HG03045 (cell line): ENCODE measurements around the gene TTLL11.

Source experiments
- ATAC-seq: cut with Tn5 transposase; IDR thresholded peaks from one replicate; pipeline ENCODE4 v1.9.1; 2021; ENCODE audit warnings: mild to moderate bottlenecking, moderate library complexity; ENCODE audit not compliant: unreplicated experiment

Gene TTLL11

DNA sequence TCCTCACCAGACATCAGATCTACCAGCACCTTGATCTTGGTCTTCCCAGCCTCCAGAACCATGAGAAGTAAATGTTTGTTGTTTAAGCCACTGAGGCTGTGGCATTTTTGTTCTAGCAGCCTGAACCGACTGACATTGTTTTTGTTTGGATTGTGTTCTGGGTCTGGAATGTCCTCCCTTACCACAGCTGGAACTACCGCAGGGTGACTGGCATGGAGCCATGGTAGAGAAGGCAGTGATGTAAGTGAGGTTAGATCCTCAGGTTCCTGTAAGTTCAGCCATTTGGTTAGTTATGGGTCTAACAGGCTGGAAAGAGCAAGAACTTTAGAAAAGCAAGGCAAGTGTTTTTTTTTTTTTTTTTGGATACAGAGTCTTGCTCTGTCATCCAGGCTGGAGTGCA, 232.4 kb downstream of the TTLL11 start:
- no peak for ATAC-seq

DNA sequence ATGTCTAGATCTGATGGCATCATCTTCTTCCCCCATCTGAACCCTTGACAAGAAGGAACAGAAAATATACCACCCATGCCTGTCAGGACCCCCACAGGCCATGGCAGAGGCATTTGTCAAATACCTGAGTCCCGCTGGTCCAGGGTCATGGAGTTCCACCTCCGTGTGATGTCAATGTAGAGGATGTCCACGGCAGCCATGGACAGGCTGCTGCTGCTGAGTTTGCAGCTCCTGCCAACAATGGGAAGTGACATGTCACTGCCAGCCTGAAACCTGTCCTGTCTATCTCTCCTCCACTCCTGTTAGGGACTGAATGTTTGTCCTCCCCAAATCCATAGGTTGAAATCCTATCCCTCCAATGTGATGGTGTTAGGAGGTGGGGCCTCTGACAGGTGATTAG, 232.9 kb downstream of the TTLL11 start:
- no peak for ATAC-seq

- ATAC-seq, result no peak
Measured at GRCh38 chr9:121859646-121860045, 233.5 kb downstream of the TTLL11 start.

DNA sequence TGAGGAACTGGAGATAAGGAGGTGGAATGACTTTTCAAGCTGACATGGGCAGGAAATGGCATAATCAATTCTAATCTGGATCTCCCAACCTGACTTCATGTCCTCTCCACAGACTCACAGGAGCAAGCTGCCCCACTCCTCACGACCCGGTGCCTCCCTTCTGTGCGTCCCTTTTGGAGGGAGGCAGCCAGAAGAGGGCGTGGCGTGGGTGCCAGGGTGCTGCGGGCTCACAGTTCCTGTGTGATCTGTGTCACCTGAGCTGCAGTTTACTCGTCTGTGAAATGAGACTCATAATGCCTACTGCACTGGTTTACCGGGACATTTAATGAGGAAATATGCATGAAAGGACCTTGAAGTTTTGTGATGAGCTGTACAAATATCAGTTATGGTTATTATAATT, 234.3 kb downstream of the TTLL11 start:
- ATAC-seq, result no peak

DNA sequence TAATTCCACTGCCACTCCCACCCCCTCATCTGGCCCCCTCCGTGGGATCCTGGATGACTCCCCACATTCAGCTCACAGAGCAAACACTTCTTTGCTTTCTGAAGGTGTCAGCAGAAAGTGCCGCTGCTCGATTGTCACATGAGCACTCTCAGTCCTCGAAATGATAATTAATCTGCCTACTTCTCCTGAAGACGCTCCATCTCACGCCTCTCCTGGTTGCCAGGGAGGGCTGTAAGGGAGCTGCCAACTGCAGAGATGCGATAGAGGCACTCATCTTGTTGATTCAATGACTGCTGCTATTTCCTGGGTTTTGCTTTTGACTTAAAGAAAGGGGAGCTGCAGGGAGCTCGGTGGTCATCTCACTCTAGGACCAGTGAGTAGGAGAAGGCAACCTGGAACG, 235.2 kb downstream of the TTLL11 start:
- no peak for ATAC-seq

DNA sequence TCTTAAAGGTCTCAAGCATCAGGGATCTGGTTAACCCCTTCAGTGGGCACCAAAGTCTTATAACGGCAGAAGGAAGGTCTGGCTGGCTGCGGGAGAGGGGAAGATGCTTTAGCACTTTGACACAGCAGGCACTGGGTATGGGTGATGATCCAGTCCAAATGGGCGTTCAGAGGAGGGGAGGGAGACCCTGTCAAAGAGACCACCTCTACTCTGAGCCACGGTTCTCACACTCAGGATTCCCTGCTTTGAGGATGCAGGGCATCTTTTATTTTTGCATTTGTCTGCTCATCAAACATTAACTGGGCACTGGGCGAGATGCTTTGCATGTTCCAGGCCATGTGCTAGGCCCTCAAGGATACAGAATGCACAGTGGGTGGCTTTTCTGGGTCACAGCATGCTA, 237.6 kb downstream of the TTLL11 start:
- no peak for ATAC-seq

- ATAC-seq, result no peak
Measured at GRCh38 chr9:121853617-121854395, 239.3 kb downstream of the TTLL11 start.

DNA sequence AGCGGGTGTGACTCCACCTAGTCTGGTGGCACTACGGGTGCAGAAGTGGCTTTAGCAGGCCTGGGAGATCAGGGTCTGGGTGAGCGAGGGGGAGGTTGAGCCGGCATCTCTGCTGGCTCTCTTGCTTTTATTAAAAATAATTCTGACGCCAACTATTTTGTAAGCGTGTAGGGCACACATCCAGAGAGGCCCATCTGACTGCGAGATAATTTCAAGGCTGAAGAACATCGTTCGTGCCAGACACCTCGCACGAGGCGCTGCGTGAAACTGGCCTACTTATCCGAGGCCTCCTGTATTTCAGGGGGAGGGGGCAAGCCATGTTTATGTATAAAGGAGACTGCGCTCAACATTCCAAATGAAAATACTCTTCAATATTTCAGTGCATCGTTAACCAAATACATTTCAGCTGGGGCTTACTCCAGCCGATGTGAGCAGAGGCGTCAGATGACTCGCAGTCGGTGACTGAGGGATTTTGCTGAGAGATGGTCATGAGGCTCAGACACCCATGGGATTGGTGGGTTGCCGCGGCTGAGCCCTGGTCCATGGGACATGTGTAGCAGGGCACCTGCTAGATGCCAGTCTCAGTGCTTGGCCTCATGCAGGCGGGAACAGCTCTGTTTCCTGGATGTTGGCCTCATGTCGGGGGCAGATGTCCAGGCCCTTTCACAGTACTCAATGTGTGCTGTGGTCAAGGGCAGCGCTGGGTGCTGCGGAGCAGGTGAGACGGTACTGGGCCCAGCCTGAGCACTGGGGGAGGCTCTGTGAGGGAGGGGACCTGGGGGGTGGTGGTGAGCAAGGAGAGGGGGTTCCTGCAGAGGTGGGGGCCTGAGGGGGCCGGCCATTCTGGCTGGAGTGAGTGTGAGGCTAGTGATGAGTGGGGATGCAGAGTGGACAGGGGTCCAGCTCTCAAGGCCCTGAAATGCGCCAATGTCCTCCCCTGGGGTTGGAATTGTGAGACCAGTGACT, 240.2 kb downstream of the TTLL11 start:
- no peak for ATAC-seq

- ATAC-seq, result no peak
Measured at GRCh38 chr9:121852241-121852640, 240.9 kb downstream of the TTLL11 start.

DNA sequence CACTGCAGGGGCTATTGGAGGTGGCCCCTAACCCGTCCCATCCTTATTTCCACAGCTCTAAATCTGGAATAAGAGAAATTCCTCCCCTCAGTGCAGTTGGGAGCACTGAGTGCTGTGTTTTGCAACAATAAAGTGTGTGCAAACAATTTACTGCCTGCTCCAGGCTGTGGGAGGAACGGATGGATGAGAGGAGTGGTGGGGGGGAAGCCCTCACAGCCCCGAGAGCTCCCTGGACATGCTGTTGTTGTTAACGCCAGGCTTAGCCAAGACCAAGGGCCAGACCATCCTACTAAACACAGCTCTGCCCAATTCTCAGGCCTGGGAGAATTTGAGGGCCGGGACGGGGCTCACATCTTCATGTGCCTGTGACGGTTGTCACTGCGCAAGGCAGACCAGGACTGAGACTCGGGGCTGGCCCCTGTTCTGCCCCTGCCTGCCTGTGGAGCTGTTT, 241.4 kb downstream of the TTLL11 start:
- no peak for ATAC-seq

DNA sequence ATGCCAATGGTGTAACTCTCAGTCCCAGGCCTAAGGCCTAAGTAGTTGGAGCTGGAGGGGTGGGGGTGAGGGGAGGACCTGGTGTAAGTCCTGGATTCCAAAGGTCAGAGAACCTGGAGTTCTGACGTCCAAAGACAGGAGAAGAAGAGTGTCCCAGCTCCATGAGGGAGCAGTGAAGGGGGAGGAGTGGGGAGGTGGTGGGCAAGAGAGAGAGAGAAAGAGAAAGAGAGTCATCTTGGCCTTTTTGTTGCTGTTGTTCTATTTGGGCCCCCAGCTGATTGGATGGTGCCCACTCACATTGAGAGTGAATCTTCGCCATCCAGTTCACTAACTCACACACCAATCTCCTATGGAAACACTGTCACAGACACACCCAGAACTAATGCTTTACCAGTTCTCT, 242.7 kb downstream of the TTLL11 start:
- no peak for ATAC-seq

GRCh38 chr9:121849554-121849953, 243.6 kb downstream of the TTLL11 start:
- no peak for ATAC-seq

DNA sequence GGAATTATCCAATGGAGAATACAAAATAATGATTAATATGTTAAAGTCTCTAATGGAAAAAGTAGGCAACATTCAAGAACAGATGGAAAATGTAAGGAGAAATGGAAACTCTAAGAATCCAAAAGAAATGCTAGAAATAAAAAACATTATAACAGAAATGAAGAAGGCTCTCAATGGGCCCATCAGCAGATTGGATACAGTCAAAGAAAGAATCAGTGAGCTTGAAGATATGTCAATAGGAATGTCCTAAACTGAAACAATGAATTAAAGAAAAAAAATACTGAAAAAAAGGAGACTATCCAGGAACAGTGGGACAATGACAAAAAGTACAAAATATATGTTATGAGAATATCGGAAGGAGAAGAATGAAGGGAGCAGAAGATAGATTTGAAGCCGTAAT, 248.5 kb downstream of the TTLL11 start:
- ATAC-seq, result no peak

DNA sequence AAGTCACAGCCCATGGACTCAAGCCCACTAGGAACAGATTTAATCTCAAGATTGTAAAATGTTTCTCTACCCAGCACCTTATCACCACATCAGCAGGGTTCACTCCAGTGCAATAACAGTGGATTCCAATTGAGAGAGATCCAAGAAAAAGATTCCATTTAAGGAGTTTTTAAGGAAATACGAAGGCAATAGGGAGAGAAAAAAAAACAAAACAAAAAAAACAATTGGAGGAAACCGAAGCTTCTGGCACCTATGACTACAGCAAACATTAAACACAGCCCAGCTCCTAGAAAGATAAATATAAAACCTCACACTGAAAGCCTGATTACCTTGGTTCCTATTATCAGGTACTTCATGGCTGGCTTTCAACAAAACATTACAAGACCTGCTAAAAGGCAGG, 249.0 kb downstream of the TTLL11 start:
- no peak for ATAC-seq

DNA sequence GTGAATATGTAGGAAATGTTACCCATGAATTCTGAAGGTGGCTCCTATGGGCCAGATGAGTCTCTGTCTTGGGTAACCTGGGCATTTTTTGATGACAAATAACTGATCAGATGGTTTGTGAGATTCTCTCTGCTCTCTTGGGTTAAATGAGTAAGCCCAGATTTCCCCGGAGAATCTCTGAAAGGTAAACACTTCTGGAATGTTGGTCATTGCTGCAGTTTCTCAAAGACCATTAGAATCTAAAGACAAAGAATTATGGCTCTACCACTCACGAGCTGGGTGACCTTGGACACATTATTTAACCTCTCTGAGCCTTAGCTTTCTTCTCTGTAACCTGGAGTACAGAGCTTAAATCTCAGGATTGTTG, 250.5 kb downstream of the TTLL11 start:
- ATAC-seq, result no peak

DNA sequence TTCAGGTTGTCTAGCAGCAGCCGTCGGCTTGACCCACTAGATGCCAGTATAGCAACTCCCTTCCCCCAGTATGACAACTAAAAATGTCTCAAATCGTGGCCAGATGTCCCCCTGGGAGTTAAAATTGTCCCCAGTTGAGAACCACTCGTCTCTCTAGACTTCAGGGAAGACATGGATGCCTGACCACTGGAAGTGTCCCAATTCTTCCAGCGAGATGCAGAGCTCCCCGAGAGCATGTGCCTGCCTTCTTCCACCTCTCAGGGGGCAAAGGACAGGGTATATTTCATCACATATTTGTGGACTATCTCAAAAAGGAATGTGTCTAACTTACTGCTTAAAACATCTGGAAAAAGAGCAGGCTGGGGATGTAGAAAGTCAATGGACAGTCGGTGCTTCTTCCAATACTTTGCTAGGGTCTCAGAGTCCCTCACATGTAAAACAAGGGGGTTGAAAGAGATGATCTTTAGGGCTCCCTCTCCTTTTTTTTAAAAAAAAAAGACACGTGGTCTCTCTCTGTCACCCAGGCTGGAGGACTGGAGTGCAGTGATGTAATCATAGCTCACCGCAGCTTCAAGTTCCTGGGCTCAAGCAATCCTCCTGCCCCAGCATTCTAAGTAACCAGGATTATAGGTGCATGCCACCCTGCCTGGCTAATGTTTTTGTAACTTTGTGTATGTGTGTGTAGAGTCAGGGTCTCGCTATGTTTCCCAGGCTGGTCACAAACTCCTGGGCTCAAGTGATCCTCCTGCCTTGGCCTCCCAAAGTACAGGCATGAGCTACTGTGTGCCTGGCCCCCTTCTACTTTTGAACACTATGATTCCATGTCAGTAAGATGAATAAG, 251.1 kb downstream of the TTLL11 start:
- no peak for ATAC-seq

- ATAC-seq, result no peak
Measured at GRCh38 chr9:121840838-121841760, 252.0 kb downstream of the TTLL11 start.

DNA sequence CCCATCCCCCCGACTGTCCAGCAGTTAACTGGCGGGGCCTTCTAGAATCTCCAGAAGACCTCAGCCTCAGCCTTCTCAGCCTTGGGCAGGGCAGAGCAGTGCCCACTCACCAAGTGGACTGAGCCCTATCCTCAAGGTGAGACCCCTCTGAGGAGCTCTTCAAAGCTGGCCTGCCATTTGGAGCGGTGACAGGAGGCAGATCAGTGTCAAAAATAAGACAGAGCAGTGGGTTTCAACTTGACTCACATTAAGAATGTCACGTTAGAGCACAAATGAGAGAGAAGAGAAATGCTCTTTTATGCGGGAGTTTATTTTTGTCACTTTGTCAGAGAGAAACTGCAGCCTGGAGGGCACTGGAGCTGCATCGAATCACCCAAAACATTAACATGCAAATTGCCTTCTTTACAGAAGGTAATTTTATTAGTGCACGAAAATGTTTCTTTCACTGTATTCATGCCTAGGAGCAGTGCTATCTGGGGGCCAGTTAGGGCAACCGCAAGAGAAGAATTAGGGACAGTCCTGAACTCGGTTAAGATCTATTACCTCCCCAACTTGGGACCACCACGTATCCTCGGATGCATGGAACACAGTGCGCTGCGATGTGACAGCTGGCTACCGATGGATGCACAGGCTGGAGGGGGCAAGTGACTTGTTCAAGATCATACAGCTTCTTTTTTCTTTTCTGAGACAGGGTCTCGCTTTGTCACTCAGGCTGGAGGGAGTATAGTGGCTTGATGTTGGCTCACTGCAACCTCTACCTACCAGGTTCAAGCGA, 253.2 kb downstream of the TTLL11 start:
- ATAC-seq, result no peak
